Measurements from ENCODE around the gene PROCA1.

PROCA1 gene

DNA sequence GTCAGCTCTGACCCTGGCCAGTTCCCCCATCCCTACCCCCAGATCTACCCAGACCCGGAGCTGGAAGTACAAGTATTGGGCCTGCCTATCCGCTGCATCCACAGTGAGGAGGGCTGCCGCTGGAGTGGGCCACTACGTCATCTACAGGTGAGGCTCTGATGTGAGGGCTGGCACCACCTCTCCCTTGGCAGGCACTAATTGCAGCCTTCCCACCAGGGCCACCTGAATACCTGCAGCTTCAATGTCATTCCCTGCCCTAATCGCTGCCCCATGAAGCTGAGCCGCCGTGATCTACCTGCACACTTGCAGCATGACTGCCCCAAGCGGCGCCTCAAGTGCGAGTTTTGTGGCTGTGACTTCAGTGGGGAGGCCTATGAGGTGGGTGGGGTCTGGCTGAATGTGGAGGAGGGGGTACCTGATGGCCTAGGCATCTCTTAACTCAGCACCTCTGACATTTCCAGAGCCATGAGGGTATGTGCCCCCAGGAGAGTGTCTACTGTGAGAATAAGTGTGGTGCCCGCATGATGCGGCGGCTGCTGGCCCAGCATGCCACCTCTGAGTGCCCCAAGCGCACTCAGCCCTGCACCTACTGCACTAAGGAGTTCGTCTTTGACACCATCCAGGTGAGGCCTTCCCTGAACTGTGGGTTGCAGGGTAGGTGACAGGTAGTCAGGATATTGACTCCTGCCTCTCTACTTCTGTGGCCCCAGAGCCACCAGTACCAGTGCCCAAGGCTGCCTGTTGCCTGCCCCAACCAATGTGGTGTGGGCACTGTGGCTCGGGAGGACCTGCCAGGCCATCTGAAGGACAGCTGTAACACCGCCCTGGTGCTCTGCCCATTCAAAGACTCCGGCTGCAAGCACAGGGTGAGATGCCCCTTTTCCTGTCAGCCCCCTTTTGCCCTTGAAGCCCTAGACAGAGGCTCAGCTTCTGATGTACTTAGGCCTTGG is 36.4 kb upstream of the PROCA1 start:
- Histone ChIP-seq H3K27me3 (no peaks in the 10 kb centered on the region), H3K4me1 (peaks cover 0 to 67% (median 41%) of the 10 kb centered on the region in 4 donors), H3K9me3 (no peaks in the 10 kb centered on the region), H3K36me3 (peaks cover 0 to 26% (median 23%) of the 10 kb centered on the region in 3 donors), H3K4me3 (no peak overlapping the region), H3K27ac (no peak overlapping the region)
- DNase-seq = no peak
- TF ChIP-seq, protein P1, sequence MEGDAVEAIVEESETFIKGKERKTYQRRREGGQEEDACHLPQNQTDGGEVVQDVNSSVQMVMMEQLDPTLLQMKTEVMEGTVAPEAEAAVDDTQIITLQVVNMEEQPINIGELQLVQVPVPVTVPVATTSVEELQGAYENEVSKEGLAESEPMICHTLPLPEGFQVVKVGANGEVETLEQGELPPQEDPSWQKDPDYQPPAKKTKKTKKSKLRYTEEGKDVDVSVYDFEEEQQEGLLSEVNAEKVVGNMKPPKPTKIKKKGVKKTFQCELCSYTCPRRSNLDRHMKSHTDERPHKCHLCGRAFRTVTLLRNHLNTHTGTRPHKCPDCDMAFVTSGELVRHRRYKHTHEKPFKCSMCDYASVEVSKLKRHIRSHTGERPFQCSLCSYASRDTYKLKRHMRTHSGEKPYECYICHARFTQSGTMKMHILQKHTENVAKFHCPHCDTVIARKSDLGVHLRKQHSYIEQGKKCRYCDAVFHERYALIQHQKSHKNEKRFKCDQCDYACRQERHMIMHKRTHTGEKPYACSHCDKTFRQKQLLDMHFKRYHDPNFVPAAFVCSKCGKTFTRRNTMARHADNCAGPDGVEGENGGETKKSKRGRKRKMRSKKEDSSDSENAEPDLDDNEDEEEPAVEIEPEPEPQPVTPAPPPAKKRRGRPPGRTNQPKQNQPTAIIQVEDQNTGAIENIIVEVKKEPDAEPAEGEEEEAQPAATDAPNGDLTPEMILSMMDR (IDR thresholded peaks at IDR 0.05) = no peak
- intact Hi-C loops (cut with DNase I; ENCODE audit: low total_unique reads) = loop anchor here (1.0 to 10.0 kb wide), 2 partner anchors 21 to 57 kb away; no protein-coding TSS in a partner anchor

GRCh38 chr17:28747051-28747691 is 35.5 kb upstream of the PROCA1 start:
- DNase-seq = peak in 1 of 2 donors; percentile 75
- TF ChIP-seq, protein P1 (IDR thresholded peaks at IDR 0.05) = no peak
- peak overlapping the region; percentile 81 to 83 for H3K27ac ChIP-seq
- peaks cover 0 to 76% (median 47%) of the 10 kb centered on the region in 4 donors for H3K4me1 ChIP-seq
- no peak overlapping the region for H3K4me3 ChIP-seq
- no peaks in the 10 kb centered on the region for H3K27me3 ChIP-seq
- no peaks in the 10 kb centered on the region for H3K9me3 ChIP-seq
- intact Hi-C loops (cut with DNase I; ENCODE audit: low total_unique reads) = loop anchor here (10.0 kb wide), 1 partner anchor 58 kb away; no protein-coding TSS in a partner anchor
- H3K36me3 ChIP-seq = peaks cover 0 to 26% (median 23%) of the 10 kb centered on the region in 3 donors

DNA sequence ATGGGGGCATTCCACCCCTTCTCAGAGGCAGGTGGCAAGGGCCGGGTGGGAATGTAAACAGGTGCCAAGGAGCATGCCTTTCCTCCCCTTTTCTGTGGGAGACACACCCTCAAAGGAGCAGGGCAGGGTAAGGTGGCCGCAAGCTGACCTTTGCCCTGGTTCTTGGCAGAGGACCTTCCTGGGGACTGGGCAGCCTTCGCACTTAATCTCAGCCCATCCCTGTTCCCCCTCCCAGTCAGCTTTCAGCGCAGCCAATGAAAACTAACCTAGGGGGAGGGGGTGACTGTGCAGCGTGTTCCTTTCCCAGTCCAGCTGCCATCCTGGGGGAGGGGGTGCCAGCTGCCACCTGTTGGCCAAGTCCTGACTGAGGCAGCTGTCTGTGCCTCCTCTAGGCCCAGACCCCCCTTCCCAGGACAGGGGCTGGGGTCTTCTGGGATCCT is 34.9 kb upstream of the PROCA1 start:
- TF ChIP-seq, protein P1 (IDR thresholded peaks at IDR 0.05) = no peak
- intact Hi-C loops (cut with DNase I; ENCODE audit: low total_unique reads) = loop anchor here (10.0 kb wide), 1 partner anchor 58 kb away; no protein-coding TSS in a partner anchor
- Histone ChIP-seq H3K27ac (peak overlapping the region; percentile 81 to 83), H3K9me3 (no peaks in the 10 kb centered on the region), H3K36me3 (peaks cover 0 to 26% (median 23%) of the 10 kb centered on the region in 3 donors), H3K4me1 (peaks cover 0 to 81% (median 47%) of the 10 kb centered on the region in 4 donors), H3K4me3 (no peak overlapping the region), H3K27me3 (no peaks in the 10 kb centered on the region)
- no peak for DNase-seq

- Histone ChIP-seq H3K4me1 (peaks cover 0 to 82% (median 47%) of the 10 kb centered on the region in 4 donors), H3K9me3 (no peaks in the 10 kb centered on the region), H3K4me3 (peak overlapping the region; percentile 63 to 73), H3K27me3 (no peaks in the 10 kb centered on the region), H3K27ac (peak overlapping the region; percentile 81 to 83), H3K36me3 (peaks cover 0 to 26% (median 23%) of the 10 kb centered on the region in 3 donors)
- intact Hi-C loops (cut with DNase I; ENCODE audit: low total_unique reads) = loop anchor here (10.0 kb wide), 1 partner anchor 59 kb away; no protein-coding TSS in a partner anchor
- TF ChIP-seq, protein P1 (IDR thresholded peaks at IDR 0.05) = no peak
- DNase-seq = no peak
Observed at GRCh38 chr17:28745786-28746411, 34.2 kb upstream of the PROCA1 start.
